Measurements from ENCODE around the gene BSND. TPM values are rescaled to one million over a fixed set of nuclear protein-coding genes. Genes with fewer than 3 reads are reported as not detected.

The BSND gene
- total and polyA plus RNA-seq, 4 donors = 0.02 TPM; not detected in 3

DNA sequence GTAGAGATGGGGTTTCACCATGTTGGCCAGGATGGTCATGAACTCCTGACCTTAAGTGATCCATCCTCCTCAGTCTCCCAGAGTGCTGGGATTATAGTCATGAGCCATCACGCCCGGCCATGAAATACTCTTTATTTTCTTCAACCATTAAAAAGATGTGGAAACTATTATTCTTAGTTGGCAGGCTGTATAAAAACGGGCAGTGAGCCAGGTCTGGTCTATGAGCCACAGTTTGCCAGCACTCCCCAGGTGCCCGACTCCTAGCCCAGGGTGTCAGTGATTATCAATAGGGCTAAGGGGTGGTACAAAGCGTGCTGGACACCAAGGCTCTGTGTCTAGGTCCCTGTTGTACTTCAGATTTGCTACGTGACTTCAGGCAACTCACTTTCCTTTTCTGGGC is 22.0 kb upstream of the BSND start:
- TF ChIP-seq, protein P1, sequence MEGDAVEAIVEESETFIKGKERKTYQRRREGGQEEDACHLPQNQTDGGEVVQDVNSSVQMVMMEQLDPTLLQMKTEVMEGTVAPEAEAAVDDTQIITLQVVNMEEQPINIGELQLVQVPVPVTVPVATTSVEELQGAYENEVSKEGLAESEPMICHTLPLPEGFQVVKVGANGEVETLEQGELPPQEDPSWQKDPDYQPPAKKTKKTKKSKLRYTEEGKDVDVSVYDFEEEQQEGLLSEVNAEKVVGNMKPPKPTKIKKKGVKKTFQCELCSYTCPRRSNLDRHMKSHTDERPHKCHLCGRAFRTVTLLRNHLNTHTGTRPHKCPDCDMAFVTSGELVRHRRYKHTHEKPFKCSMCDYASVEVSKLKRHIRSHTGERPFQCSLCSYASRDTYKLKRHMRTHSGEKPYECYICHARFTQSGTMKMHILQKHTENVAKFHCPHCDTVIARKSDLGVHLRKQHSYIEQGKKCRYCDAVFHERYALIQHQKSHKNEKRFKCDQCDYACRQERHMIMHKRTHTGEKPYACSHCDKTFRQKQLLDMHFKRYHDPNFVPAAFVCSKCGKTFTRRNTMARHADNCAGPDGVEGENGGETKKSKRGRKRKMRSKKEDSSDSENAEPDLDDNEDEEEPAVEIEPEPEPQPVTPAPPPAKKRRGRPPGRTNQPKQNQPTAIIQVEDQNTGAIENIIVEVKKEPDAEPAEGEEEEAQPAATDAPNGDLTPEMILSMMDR (IDR thresholded peaks at IDR 0.05; ENCODE audit: control extremely low read depth, extremely low read depth) = no peak
- Histone ChIP-seq H3K4me1 (ENCODE audit: control insufficient read depth in 5 of 5, insufficient read depth in 5 of 5, low read length in 5 of 5) (peaks cover 0 to 6% (median 0%) of the 10 kb centered on the region in 5 donors), H3K36me3 (ENCODE audit: control insufficient read depth in 4 of 4, insufficient read depth in 4 of 4, low read length in 4 of 4) (no peaks in the 10 kb centered on the region), H3K4me3 (no peak overlapping the region), H3K9me3 (ENCODE audit: control insufficient read depth in 4 of 4, insufficient read depth in 3 of 4, low read length in 3 of 4) (no peaks in the 10 kb centered on the region), H3K27me3 (ENCODE audit: control insufficient read depth in 3 of 3, insufficient read depth in 3 of 3, low read length in 2 of 3) (peaks cover 0 to 18% (median 17%) of the 10 kb centered on the region in 3 donors), H3K9ac (ENCODE audit: insufficient read depth in 1 of 2, low read length in 2 of 2) (no peak overlapping the region), H3K27ac (ENCODE audit: low read depth in 1 of 2, low read length in 1 of 2) (no peak overlapping the region)
- DNase-seq = no peak
- WGBS, 2 donors = 84 to 87% methylated on average over 6 of the region's 6 CpGs
- ATAC-seq (ENCODE audit: insufficient read depth, low FRiP score) = no peak

GRCh38 chr1:54977533-54978297 is 21.0 kb upstream of the BSND start:
- H3K36me3 ChIP-seq (ENCODE audit: control insufficient read depth in 4 of 4, insufficient read depth in 4 of 4, low read length in 4 of 4) = no peaks in the 10 kb centered on the region
- ATAC-seq (ENCODE audit: insufficient read depth, low FRiP score) = no peak
- peaks cover 0 to 6% (median 0%) of the 10 kb centered on the region in 5 donors for H3K4me1 ChIP-seq (ENCODE audit: control insufficient read depth in 5 of 5, insufficient read depth in 5 of 5, low read length in 5 of 5)
- WGBS, 2 donors = 93 to 95% methylated on average over 5 of the region's 5 CpGs
- H3K27me3 ChIP-seq (ENCODE audit: control insufficient read depth in 3 of 3, insufficient read depth in 3 of 3, low read length in 2 of 3) = peaks cover 0 to 27% (median 26%) of the 10 kb centered on the region in 3 donors
- TF ChIP-seq, protein P1 (IDR thresholded peaks at IDR 0.05; ENCODE audit: control extremely low read depth, extremely low read depth) = no peak
- no peak overlapping the region for H3K27ac ChIP-seq (ENCODE audit: low read depth in 1 of 2, low read length in 1 of 2)
- no peak for DNase-seq
- H3K9ac ChIP-seq (ENCODE audit: insufficient read depth in 1 of 2, low read length in 2 of 2) = no peak overlapping the region
- no peak overlapping the region for H3K4me3 ChIP-seq
- no peaks in the 10 kb centered on the region for H3K9me3 ChIP-seq (ENCODE audit: control insufficient read depth in 4 of 4, insufficient read depth in 3 of 4, low read length in 3 of 4)

DNA sequence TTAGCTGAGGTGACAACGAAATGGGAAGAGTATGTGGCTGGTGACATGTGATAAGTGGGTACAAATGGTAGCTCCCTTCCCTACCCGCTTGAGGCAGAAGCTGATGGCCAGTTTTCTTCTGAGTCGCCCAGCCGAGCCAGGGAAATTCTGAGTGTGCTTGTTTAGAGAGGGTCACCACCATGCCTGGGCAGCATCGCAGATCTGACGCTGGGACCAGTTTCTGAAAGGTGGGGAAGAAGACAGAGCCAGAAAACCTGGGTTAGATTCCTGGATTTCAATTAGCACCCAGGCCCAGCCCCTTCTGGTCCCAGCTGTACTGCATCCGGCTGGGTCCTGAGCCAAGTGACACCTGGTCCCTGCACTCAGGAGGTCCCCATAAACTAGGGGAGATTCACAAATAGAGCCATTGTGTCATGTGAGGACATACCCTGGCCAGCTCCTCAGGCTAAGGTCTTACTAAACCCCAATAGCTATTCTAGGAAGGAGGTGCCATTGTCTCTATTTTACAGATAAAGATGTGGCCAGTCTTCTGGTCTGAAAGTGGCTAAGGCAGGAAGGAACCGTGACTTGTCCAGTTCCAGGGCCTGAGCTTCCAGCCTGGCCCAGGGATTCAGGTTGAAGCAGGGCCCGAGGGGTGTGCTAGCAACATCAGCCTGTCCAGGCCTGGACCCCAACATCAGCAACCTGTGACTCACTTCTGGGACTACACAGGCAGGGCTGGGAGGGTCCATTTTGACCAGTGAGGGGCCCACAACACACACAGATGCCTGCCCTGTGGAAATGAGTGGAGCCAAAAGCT is 20.0 kb upstream of the BSND start:
- Histone ChIP-seq H3K4me3 (no peak overlapping the region), H3K9me3 (ENCODE audit: control insufficient read depth in 4 of 4, insufficient read depth in 3 of 4, low read length in 3 of 4) (no peaks in the 10 kb centered on the region), H3K4me1 (ENCODE audit: control insufficient read depth in 5 of 5, insufficient read depth in 5 of 5, low read length in 5 of 5) (peaks cover 0 to 6% (median 0%) of the 10 kb centered on the region in 5 donors), H3K9ac (ENCODE audit: insufficient read depth in 1 of 2, low read length in 2 of 2) (no peak overlapping the region), H3K36me3 (ENCODE audit: control insufficient read depth in 4 of 4, insufficient read depth in 4 of 4, low read length in 4 of 4) (no peaks in the 10 kb centered on the region), H3K27me3 (ENCODE audit: control insufficient read depth in 3 of 3, insufficient read depth in 3 of 3, low read length in 2 of 3) (peaks cover 0 to 31% (median 27%) of the 10 kb centered on the region in 3 donors), H3K27ac (ENCODE audit: low read depth in 1 of 2, low read length in 1 of 2) (no peak overlapping the region)
- DNase-seq (no peak), ATAC-seq (ENCODE audit: insufficient read depth, low FRiP score) (no peak)
- WGBS, 2 donors = 91 to 93% methylated on average over 9 of the region's 9 CpGs
- TF ChIP-seq, protein P1 (IDR thresholded peaks at IDR 0.05; ENCODE audit: control extremely low read depth, extremely low read depth) = no peak
